ENCODE data around the gene KRIT1.

Gene KRIT1

GRCh38 chr7:92150450-92151017, 95.2 kb downstream of the KRIT1 start:
- FAIRE-seq = no peak

- no peak for FAIRE-seq
Observed at GRCh38 chr7:92149736-92150239, 95.9 kb downstream of the KRIT1 start.
